Motor neuron (in vitro differentiated cells): ENCODE data around the gene FCN2. TPM values are rescaled to one million over a fixed set of nuclear protein-coding genes. Genes with fewer than 3 reads are reported as not detected.

Experiments
- ATAC-seq, 8 experiments: fragments of 200-7000 bp; cut with Tn5 transposase; replicated peaks in 6 of 8; 2 replicates each; pipeline ENCODE4 v1.8.0; 2021; ENCODE audit warnings: mild to moderate bottlenecking in 8 of 8, moderate library complexity in 8 of 8
- H3K27ac ChIP-seq, 2 donors: fragments of 250-450 bp; sonication (Bioruptor Pico); 2 replicates each; pipeline ENCODE4 v1.9.0; 2021; ENCODE audit warnings: antibody characterized with exemption in 2 of 2, mild to moderate bottlenecking in 2 of 2, moderate library complexity in 1 of 2
- H3K4me1 ChIP-seq, 2 donors: fragments of 250-450 bp; sonication (Bioruptor Pico); replicated peaks in 1 of 2; 2 replicates each; pipeline ENCODE4 v1.6.1; 2021; ENCODE audit warnings: antibody characterized with exemption in 2 of 2, mild to moderate bottlenecking in 2 of 2, moderate library complexity in 1 of 2
- H3K4me3 ChIP-seq, 5 donors: fragments of 250-450 bp; sonication (Bioruptor Pico); 2 replicates each; pipeline ENCODE4 v1.9.0; 2021; ENCODE audit warnings: antibody characterized with exemption in 5 of 5, mild to moderate bottlenecking in 5 of 5, moderate library complexity in 4 of 5
- WGBS, 10 experiments: fragments of 450-650 bp; shearing (Covaris generic); methylation state at CpG; one replicate each; pipeline ENCODE4 v1.0.0; 2022; 5-methylcytosine and 5-hydroxymethylcytosine counted together
- in situ Hi-C, 9 experiments: fragments of 400-800 bp; cut with MboI; loops; one replicate each; pipeline ENCODE4 v1.15.0; 2021; ENCODE audit warnings: low sequenced_read_pairs in 9 of 9, low pct_unique_long_range_greater_than_20kb in 2 of 9; ENCODE audit not compliant: unreplicated experiment in 9 of 9
- total RNA-seq, 8 experiments: library from RNA; unstranded; fragments of 300-600 nt; gene quantifications; 2 replicates each; pipeline versions ENCODE4 v1.2.3 to v1.2.4, GENCODE V29; 2022

Gene FCN2
- total RNA-seq, 8 experiments from 2014 or later: 0.21 TPM; not detected in 7

GRCh38 chr9:134897584-134898170, 17.1 kb downstream of the FCN2 start:
- H3K4me3 ChIP-seq: no peak overlapping the region
- H3K4me1 ChIP-seq: no peaks in the 10 kb centered on the region
- in situ Hi-C loops: no loop called here
- H3K27ac ChIP-seq: no peak overlapping the region
- ATAC-seq: no peak
- WGBS, 10 experiments: 6 to 100% (median 71%) methylated on average over 1 to 2 of the region's 2 CpGs

DNA sequence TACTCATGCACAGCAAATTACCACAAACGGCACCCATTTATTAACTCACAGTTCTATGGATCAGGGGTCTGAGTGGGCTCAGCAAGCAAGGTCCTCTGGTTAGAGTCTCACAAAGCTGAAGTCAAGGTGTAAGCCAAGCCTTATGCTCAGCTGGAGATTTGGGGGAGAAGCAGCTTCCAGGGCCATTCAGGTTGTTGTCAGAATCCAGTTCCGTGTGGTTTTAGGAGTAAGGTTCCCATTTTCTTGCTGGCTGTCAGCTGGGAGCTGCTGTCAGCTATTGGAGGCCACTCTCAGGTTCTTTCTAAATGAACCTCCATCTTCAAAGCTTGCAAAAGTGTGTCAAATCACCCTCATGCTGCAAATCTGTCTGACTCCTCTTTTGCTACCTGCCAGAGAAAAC, 17.7 kb downstream of the FCN2 start:
- in situ Hi-C loops: no loop called here
- WGBS, 10 experiments: 17 to 70% (median 50%) methylated on average over 1 to 2 of the region's 2 CpGs; no CpG with 5 or more reads in 1 of the 10 experiments
- no peak for ATAC-seq
- Histone ChIP-seq H3K27ac (no peak overlapping the region), H3K4me1 (no peaks in the 10 kb centered on the region), H3K4me3 (no peak overlapping the region)

DNA sequence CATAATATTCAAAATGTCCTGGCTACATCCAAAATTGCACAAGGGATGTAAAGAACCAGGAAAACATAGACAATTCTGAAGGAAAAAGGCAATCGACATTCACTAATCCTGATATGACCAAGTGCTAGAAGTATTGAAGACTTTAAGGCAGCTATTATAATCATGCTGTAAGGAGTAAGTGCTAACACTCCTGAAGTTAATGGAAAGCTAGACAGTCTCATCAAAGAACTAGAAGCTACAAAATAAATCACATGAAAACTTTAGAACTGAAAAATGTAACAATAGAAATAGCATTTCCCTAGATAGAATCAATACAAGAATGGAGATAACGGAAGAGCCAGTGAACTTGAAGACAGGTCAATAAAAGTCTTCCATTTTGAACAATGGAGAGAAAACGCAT, 18.6 kb downstream of the FCN2 start:
- H3K4me1 ChIP-seq: no peaks in the 10 kb centered on the region
- no peak for ATAC-seq
- in situ Hi-C loops: no loop called here
- WGBS, 10 experiments: 47 to 93% (median 70%) methylated on average over 1 to 3 of the region's 3 CpGs
- no peak overlapping the region for H3K4me3 ChIP-seq
- no peak overlapping the region for H3K27ac ChIP-seq

DNA sequence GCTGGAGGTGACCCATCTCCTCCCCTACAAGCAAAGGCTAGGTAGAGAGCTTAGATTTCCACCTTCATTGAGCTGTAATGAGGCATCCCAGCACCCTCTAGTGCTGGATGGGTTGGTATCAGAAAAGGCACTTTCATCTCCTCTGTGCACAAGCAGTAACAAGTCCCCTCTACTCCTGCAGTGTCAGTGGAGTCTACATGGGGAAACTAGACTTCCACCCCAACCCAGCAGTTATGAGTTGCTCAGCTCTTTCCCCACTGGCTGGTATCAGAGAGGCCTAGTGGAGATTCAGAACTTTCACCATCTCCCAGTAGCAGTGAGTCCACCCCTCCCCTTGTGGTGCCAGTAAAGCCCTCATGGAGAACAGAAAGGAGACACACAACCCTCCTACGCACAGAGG, 19.2 kb downstream of the FCN2 start:
- no peak overlapping the region for H3K4me3 ChIP-seq
- in situ Hi-C loops: no loop called here
- H3K27ac ChIP-seq: no peak overlapping the region
- WGBS, 10 experiments: 50 to 100% (median 78%) methylated on average over 1 of the region's 1 CpG; no CpG with 5 or more reads in 6 of the 10 experiments
- ATAC-seq: no peak
- H3K4me1 ChIP-seq: no peaks in the 10 kb centered on the region

GRCh38 chr9:134902936-134903335, 22.3 kb downstream of the FCN2 start:
- in situ Hi-C loops: no loop called here
- H3K4me3 ChIP-seq: no peak overlapping the region
- H3K4me1 ChIP-seq: no peaks in the 10 kb centered on the region
- ATAC-seq: no peak
- H3K27ac ChIP-seq: no peak overlapping the region
- WGBS, 10 experiments: 0 to 86% (median 56%) methylated on average over 2 to 3 of the region's 3 CpGs

- Histone ChIP-seq H3K4me1 (no peaks in the 10 kb centered on the region), H3K27ac (no peak overlapping the region), H3K4me3 (no peak overlapping the region)
- in situ Hi-C loops: no loop called here
- WGBS, 10 experiments: 0 to 80% (median 38%) methylated on average over 1 to 3 of the region's 13 CpGs; no CpG with 5 or more reads in 4 of the 10 experiments
- ATAC-seq: no peak
Observed at GRCh38 chr9:134908524-134909309, 28.1 kb downstream of the FCN2 start.

DNA sequence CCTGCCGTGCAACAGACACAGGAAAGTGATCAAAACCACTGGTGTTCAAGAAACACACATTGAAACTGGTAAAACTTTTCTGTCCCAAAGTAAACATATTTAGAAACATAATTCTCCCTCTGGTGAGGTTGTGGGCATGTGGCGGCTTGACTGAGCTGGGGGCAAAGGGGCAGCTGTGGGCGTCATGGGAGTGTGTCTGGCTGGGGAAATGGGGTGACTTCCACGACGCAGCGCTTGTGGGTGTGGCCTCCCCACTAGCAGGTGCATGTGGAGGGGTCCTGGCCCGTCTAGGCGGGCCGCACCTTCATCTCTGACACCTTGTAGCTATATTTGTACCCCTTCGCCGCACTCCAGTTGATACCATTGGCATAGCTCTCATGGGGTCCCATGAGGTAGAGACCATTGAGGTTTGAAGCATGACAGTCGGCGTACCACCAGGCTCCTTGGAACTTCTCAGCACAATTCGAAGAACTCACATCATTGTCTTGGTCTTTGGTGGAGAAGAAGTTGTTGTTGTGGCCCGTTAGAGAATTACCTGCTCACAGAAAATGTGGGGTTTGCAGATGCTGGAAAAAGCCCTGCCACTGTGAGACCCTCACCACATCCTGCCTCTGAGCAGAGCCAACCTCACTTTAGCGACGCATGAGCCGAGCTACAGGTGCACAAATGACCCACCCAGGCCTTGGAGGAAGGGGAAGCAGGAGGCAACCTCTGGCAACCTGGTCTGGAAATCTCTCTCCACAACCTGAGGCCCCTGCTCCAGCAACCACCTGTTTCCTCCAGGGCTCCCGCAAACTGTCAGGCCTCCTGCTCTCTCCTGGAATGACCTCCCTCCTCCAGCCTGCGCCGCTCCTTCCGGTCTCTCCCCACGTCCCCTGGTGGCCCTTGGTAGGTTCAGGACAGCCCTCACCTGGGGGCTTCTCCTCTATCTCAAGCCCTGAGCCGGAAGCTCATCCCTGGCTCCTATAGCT, 29.2 kb downstream of the FCN2 start:
- Histone ChIP-seq H3K4me3 (no peak overlapping the region), H3K27ac (no peak overlapping the region), H3K4me1 (no peaks in the 10 kb centered on the region)
- WGBS, 10 experiments: 60 to 100% (median 85%) methylated on average over 1 to 13 of the region's 24 CpGs; no CpG with 5 or more reads in 4 of the 10 experiments
- in situ Hi-C loops: no loop called here
- ATAC-seq: no peak

GRCh38 chr9:134912126-134912840, 31.7 kb downstream of the FCN2 start:
- ATAC-seq: no peak
- H3K27ac ChIP-seq: no peak overlapping the region
- no peaks in the 10 kb centered on the region for H3K4me1 ChIP-seq
- in situ Hi-C loops: no loop called here
- WGBS, 10 experiments: 59 to 90% (median 68%) methylated on average over 2 to 5 of the region's 20 CpGs; no CpG with 5 or more reads in 6 of the 10 experiments
- H3K4me3 ChIP-seq: no peak overlapping the region

GRCh38 chr9:134913041-134913712, 32.6 kb downstream of the FCN2 start:
- ATAC-seq: no peak
- in situ Hi-C loops: no loop called here
- H3K27ac ChIP-seq: no peak overlapping the region
- 80% methylated on average over 1 to 3 of the region's 22 CpGs; no CpG with 5 or more reads in 8 of the 10 experiments for WGBS, 10 experiments
- H3K4me1 ChIP-seq: no peaks in the 10 kb centered on the region
- no peak overlapping the region for H3K4me3 ChIP-seq

- ATAC-seq: no peak
- Histone ChIP-seq H3K27ac (no peak overlapping the region), H3K4me1 (no peaks in the 10 kb centered on the region), H3K4me3 (no peak overlapping the region)
- 58 to 90% (median 83%) methylated on average over 2 to 18 of the region's 23 CpGs; no CpG with 5 or more reads in 5 of the 10 experiments for WGBS, 10 experiments
- in situ Hi-C loops: no loop called here
Observed at GRCh38 chr9:134913713-134914500, 33.3 kb downstream of the FCN2 start.

GRCh38 chr9:134914501-134914834, 33.9 kb downstream of the FCN2 start:
- in situ Hi-C loops: no loop called here
- Histone ChIP-seq H3K4me1 (no peaks in the 10 kb centered on the region), H3K27ac (no peak overlapping the region), H3K4me3 (no peak overlapping the region)
- WGBS, 10 experiments: 0 to 90% (median 73%) methylated on average over 1 to 5 of the region's 7 CpGs; no CpG with 5 or more reads in 4 of the 10 experiments
- no peak for ATAC-seq
